ENCODE data around the gene GSTM1. TPM values are rescaled to one million over a fixed set of nuclear protein-coding genes. Genes with fewer than 3 reads are reported as not detected.

Gene GSTM1
- total RNA-seq, 4 donors from 2014 or later = 23.4 TPM; not detected in 3

DNA sequence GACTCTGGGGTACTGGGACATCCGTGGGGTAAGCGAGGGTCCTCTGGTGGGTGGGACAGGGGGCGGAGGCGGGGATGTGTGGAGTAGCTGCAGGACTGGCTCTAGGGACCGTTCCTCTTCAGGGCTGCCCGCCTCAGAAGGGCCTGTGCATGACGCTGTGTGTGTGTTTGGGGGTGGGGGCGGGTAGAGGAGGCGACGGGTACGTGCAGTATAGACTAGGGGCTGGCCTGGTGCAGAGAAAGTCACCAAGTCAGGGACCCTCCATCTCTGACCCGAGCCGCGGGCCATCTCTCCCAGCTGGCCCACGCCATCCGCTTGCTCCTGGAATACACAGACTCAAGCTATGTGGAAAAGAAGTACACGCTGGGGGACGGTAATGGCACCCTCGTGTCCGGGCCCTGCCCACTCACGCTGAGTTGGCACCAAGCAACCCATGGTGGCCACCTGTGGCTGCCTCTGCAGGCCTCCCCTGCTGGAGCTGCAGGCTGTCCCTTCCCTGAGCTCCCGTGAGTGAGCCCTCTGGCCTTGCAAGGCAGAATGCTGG is 24.8 kb downstream of the GSTM1 start:
- Histone ChIP-seq H3K9me3 (no peaks in the 10 kb centered on the region), H3K4me3 (replicated peaks in 1 of 3) (peak overlapping the region in 1 of 3 donors; percentile 12), H3K27ac (no peak overlapping the region), H3K36me3 (no peaks in the 10 kb centered on the region), H3K4me1 (peaks cover 0 to 3% of the 10 kb centered on the region in 2 donors), H3K27me3 (no peaks in the 10 kb centered on the region)
- 54% methylated on average over 6 to 16 of the region's 22 CpGs for WGBS, 2 donors
- intact Hi-C loops (cut with DNase I) = no loop called here
- TF ChIP-seq, protein P1, sequence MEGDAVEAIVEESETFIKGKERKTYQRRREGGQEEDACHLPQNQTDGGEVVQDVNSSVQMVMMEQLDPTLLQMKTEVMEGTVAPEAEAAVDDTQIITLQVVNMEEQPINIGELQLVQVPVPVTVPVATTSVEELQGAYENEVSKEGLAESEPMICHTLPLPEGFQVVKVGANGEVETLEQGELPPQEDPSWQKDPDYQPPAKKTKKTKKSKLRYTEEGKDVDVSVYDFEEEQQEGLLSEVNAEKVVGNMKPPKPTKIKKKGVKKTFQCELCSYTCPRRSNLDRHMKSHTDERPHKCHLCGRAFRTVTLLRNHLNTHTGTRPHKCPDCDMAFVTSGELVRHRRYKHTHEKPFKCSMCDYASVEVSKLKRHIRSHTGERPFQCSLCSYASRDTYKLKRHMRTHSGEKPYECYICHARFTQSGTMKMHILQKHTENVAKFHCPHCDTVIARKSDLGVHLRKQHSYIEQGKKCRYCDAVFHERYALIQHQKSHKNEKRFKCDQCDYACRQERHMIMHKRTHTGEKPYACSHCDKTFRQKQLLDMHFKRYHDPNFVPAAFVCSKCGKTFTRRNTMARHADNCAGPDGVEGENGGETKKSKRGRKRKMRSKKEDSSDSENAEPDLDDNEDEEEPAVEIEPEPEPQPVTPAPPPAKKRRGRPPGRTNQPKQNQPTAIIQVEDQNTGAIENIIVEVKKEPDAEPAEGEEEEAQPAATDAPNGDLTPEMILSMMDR (IDR thresholded peaks at IDR 0.05) = no peak
- TF ChIP-seq POLR2A (IDR thresholded peaks at IDR 0.05) = no peak
- DNase-seq = no peak

DNA sequence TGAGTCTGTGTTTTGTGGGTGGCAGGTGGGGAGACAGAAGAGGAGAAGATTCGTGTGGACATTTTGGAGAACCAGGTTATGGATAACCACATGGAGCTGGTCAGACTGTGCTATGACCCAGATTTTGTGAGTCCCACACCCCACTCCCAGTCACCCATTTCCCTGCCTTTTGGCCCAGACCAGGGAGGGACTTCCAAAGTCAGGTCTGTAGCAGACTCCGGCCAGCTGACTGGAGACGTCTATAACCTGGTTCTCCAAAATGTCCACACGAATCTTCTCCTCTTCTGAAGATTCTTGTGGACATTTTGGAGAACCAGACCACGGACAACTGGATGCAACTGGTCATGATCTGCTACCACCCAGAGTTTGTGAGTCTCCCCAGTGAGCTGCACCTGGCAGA is 26.0 kb downstream of the GSTM1 start:
- H3K36me3 ChIP-seq = no peaks in the 10 kb centered on the region
- 95 to 96% methylated on average over 5 of the region's 5 CpGs for WGBS, 2 donors
- TF ChIP-seq, protein P1 (IDR thresholded peaks at IDR 0.05) = no peak
- no peak for TF ChIP-seq POLR2A (IDR thresholded peaks at IDR 0.05)
- no peaks in the 10 kb centered on the region for H3K9me3 ChIP-seq
- no peaks in the 10 kb centered on the region for H3K27me3 ChIP-seq
- intact Hi-C loops (cut with DNase I) = no loop called here
- no peak for DNase-seq
- no peak overlapping the region for H3K4me3 ChIP-seq (replicated peaks in 1 of 3)
- H3K4me1 ChIP-seq = peaks cover 0 to 3% of the 10 kb centered on the region in 2 donors
- H3K27ac ChIP-seq = no peak overlapping the region

DNA sequence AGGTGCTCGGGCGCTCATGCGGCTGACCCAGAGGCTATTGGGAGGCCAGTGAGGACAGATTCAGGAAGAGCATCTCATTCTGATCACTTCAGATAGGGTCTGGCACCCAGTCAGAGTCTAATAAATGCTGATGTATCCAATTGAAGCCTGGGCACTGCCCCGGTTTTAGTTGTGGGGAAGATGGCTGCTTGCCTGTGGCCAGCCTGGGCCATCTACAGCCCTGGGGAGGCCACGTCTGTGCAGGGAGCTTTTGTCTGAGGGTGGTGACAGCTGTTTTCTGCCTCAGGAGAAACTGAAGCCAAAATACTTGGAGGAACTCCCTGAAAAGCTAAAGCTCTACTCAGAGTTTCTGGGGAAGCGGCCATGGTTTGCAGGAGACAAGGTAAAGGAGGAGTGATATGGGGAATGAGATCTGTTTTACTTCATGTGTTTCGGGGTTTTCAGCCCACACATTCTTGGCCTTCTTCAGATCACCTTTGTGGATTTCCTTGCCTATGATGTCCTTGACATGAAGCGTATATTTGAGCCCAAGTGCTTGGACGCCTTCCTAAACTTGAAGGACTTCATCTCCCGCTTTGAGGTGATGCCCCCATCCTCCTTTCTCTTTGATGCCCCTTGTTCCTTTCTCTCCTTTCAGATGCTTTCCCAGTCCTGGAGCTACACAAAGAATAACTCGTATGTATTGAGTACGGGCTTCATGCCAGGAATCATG is 27.2 kb downstream of the GSTM1 start:
- TF ChIP-seq, protein P1 (IDR thresholded peaks at IDR 0.05) = no peak
- no peak for TF ChIP-seq POLR2A (IDR thresholded peaks at IDR 0.05)
- intact Hi-C loops (cut with DNase I) = no loop called here
- 89 to 97% methylated on average over 12 of the region's 12 CpGs for WGBS, 2 donors
- no peaks in the 10 kb centered on the region for H3K36me3 ChIP-seq
- DNase-seq = no peak
- H3K27ac ChIP-seq = no peak overlapping the region
- no peak overlapping the region for H3K4me3 ChIP-seq (replicated peaks in 1 of 3)
- H3K4me1 ChIP-seq = peaks cover 0 to 3% of the 10 kb centered on the region in 2 donors
- no peaks in the 10 kb centered on the region for H3K27me3 ChIP-seq
- no peaks in the 10 kb centered on the region for H3K9me3 ChIP-seq

DNA sequence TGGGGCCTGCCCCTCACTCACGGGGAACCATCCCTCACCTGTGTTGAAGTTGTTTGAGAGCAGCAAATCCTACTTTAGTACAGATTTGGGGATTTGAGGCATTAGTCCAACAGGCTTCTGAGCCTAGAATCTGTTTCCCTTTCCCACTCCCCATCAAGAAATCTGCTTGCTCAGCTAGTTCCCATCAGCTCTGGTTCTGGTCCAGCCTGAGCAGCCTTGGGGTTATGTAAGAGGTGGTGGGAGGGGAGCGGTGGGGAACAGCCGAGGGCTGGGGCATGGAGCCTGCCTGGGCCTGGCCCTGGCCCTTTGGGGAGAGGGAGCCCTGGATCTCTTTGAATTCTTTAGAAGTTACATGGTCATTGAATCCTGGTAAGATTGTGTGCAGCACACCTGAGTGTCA is 28.5 kb downstream of the GSTM1 start:
- DNase-seq = no peak
- no peaks in the 10 kb centered on the region for H3K9me3 ChIP-seq
- 90 to 97% methylated on average over 3 of the region's 3 CpGs for WGBS, 2 donors
- peaks cover 0 to 3% of the 10 kb centered on the region in 2 donors for H3K4me1 ChIP-seq
- TF ChIP-seq, protein P1 (IDR thresholded peaks at IDR 0.05) = no peak
- no peak for TF ChIP-seq POLR2A (IDR thresholded peaks at IDR 0.05)
- H3K27ac ChIP-seq = no peak overlapping the region
- no peaks in the 10 kb centered on the region for H3K27me3 ChIP-seq
- intact Hi-C loops (cut with DNase I) = no loop called here
- H3K4me3 ChIP-seq (replicated peaks in 1 of 3) = no peak overlapping the region
- no peaks in the 10 kb centered on the region for H3K36me3 ChIP-seq

DNA sequence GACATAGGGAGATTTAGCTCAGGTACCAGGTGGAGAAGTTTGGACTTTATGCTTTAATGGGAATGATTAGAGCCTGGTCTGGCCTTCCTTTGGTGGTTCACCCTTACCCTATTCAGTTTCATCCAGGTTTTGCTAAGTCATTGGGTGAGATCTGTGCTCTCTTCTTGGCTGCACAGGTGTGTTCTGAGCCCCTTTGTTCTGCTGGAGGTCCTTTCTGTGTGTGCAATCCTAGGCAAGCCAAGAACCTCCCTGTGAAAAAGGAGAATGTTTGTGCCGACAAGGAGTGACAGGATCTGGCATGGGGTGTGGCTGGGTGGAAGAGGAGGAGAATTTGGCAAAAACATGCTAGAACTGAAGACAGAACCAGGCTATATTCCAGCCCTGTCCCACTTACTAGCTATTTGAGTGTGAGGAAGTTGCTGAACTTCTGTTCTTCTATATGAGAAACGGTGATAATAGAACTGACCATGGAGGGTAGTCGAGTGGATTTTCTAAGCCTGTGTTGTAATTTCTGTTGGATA is 29.0 kb downstream of the GSTM1 start:
- no peak overlapping the region for H3K27ac ChIP-seq
- no peak for TF ChIP-seq POLR2A (IDR thresholded peaks at IDR 0.05)
- TF ChIP-seq, protein P1 (IDR thresholded peaks at IDR 0.05) = no peak

More for the DNA sequence above, 29.0 kb downstream of the GSTM1 start:
- peaks cover 0 to 3% of the 10 kb centered on the region in 2 donors for H3K4me1 ChIP-seq
- H3K4me3 ChIP-seq (replicated peaks in 1 of 3) = no peak overlapping the region
- intact Hi-C loops (cut with DNase I) = no loop called here
- WGBS, 2 donors = 77 to 83% methylated on average over 3 of the region's 3 CpGs
- no peak for DNase-seq
- no peaks in the 10 kb centered on the region for H3K9me3 ChIP-seq
- no peaks in the 10 kb centered on the region for H3K36me3 ChIP-seq
- H3K27me3 ChIP-seq = no peaks in the 10 kb centered on the region

Data from thyroid gland (tissue), 4 donors.